HG03457 (cell line): ENCODE results near the gene NPAS1.
"Not testable (repeated sequence)": the region's sequence is repeated elsewhere in the genome, so short reads cannot be mapped to it uniquely, and the experiment has no call there.

Experiments used
- ATAC-seq: cut with Tn5 transposase; IDR thresholded peaks from one replicate; pipeline ENCODE4 v1.9.1; 2021; ENCODE audit warnings: moderate number of reproducible peaks; ENCODE audit not compliant: unreplicated experiment

Gene NPAS1

GRCh38 chr19:47074621-47075020 is 55.0 kb downstream of the NPAS1 start:
- ATAC-seq, result no peak

GRCh38 chr19:47075179-47075810 is 55.7 kb downstream of the NPAS1 start:
- ATAC-seq, result no peak

GRCh38 chr19:47075941-47076340 is 56.3 kb downstream of the NPAS1 start:
- no peak for ATAC-seq

GRCh38 chr19:47078351-47078750 is 58.7 kb downstream of the NPAS1 start:
- not testable (repeated sequence) for ATAC-seq

- ATAC-seq, result no peak
These were observed 61.5 kb downstream of the NPAS1 start for GRCh38 chr19:47081095-47081494.

- ATAC-seq, result no peak
These were observed 62.9 kb downstream of the NPAS1 start for GRCh38 chr19:47082493-47082892.

- no peak for ATAC-seq
These were observed 65.3 kb downstream of the NPAS1 start for GRCh38 chr19:47084879-47085439.

GRCh38 chr19:47086280-47086679 is 66.6 kb downstream of the NPAS1 start:
- no peak for ATAC-seq

- ATAC-seq, result no peak
These were observed 70.2 kb downstream of the NPAS1 start for GRCh38 chr19:47089767-47090350.

- no peak for ATAC-seq
These were observed 73.6 kb downstream of the NPAS1 start for GRCh38 chr19:47093254-47093653.

GRCh38 chr19:47093841-47094240 is 74.2 kb downstream of the NPAS1 start:
- ATAC-seq, result no peak

GRCh38 chr19:47094557-47095475 is 75.2 kb downstream of the NPAS1 start:
- no peak for ATAC-seq
